HEK293 (cell line): ENCODE measurements around the gene CCDC120.

ENCODE experiments used
- GFI1B ChIP-seq: fragments of 450-650 bp; formaldehyde crosslinking; IDR thresholded peaks from 2 replicates; pipeline ENCODE4 v1.5.1; 2016; ENCODE audit warnings: missing biosample characterization, missing genetic modification characterization
- HOXC10 ChIP-seq: sonication (generic); formaldehyde crosslinking; IDR thresholded peaks from 2 replicates; pipeline ENCODE4 v1.8.1; 2023; ENCODE audit warnings: mild to moderate bottlenecking, missing genetic modification reagents
- KLF16 ChIP-seq: fragments of 450-650 bp; formaldehyde crosslinking; IDR thresholded peaks from 2 replicates; pipeline ENCODE4 v1.5.1; 2017; ENCODE audit warnings: missing biosample characterization, missing genetic modification characterization
- KLF9 ChIP-seq: fragments of 450-650 bp; formaldehyde crosslinking; IDR thresholded peaks from 2 replicates; pipeline ENCODE4 v1.5.1; 2016; ENCODE audit warnings: missing biosample characterization, missing genetic modification characterization, low read depth
- OVOL3 ChIP-seq: fragments of 450-650 bp; formaldehyde crosslinking; IDR thresholded peaks from 2 replicates; pipeline ENCODE4 v1.5.1; 2016; ENCODE audit warnings: missing biosample characterization, missing genetic modification characterization
- PATZ1 ChIP-seq: fragments of 450-650 bp; formaldehyde crosslinking; IDR thresholded peaks from 2 replicates; pipeline ENCODE4 v1.5.1; 2016; ENCODE audit warnings: missing biosample characterization, missing genetic modification characterization
- PRDM2 ChIP-seq: fragments of 450-650 bp; formaldehyde crosslinking; IDR thresholded peaks from 2 replicates; pipeline ENCODE4 v1.5.1; 2016; ENCODE audit warnings: missing biosample characterization, missing genetic modification characterization, borderline replicate concordance
- WT1 ChIP-seq: fragments of 450-650 bp; formaldehyde crosslinking; IDR thresholded peaks from 2 replicates; pipeline ENCODE4 v1.5.1; 2016; ENCODE audit warnings: missing biosample characterization, missing genetic modification characterization
- YY2 ChIP-seq: fragments of 450-650 bp; formaldehyde crosslinking; IDR thresholded peaks from 2 replicates; pipeline ENCODE4 v1.5.1; 2016; ENCODE audit warnings: missing biosample characterization, missing genetic modification characterization
- ZBTB10 ChIP-seq: fragments of 450-650 bp; formaldehyde crosslinking; IDR thresholded peaks from 2 replicates; pipeline ENCODE4 v1.5.1; 2016; ENCODE audit warnings: missing biosample characterization, missing genetic modification characterization
- ZBTB21 ChIP-seq: fragments of 450-650 bp; formaldehyde crosslinking; IDR thresholded peaks from 2 replicates; pipeline ENCODE4 v1.5.1; 2017; ENCODE audit warnings: missing biosample characterization, missing genetic modification characterization
- ZFP3 ChIP-seq: fragments of 450-650 bp; formaldehyde crosslinking; IDR thresholded peaks from 2 replicates; pipeline ENCODE4 v1.5.1; 2016; ENCODE audit warnings: low read depth, missing biosample characterization, missing genetic modification characterization
- ZNF114 ChIP-seq: fragments of 450-650 bp; formaldehyde crosslinking; IDR thresholded peaks from 2 replicates; pipeline ENCODE4 v1.5.0; 2017; ENCODE audit warnings: missing biosample characterization, missing genetic modification characterization
- ZNF280D ChIP-seq: fragments of 450-650 bp; formaldehyde crosslinking; IDR thresholded peaks from 2 replicates; pipeline ENCODE4 v1.5.1; 2016; ENCODE audit warnings: missing biosample characterization, missing genetic modification characterization
- ZNF362 ChIP-seq: fragments of 450-650 bp; formaldehyde crosslinking; IDR thresholded peaks from 2 replicates; pipeline ENCODE4 v1.5.1; 2016; ENCODE audit warnings: missing biosample characterization, missing genetic modification characterization
- ZNF398 ChIP-seq: fragments of 450-650 bp; formaldehyde crosslinking; IDR thresholded peaks from 2 replicates; pipeline ENCODE4 v1.5.1; 2017; ENCODE audit warnings: missing biosample characterization, missing genetic modification characterization
- ZNF501 ChIP-seq: fragments of 450-650 bp; formaldehyde crosslinking; IDR thresholded peaks from 2 replicates; pipeline ENCODE4 v1.5.1; 2016; ENCODE audit warnings: missing biosample characterization, missing genetic modification characterization
- ZNF571 ChIP-seq: fragments of 450-650 bp; formaldehyde crosslinking; IDR thresholded peaks from 2 replicates; pipeline ENCODE4 v1.5.0; 2017; ENCODE audit warnings: missing biosample characterization, missing genetic modification characterization
- ZNF624 ChIP-seq: fragments of 450-650 bp; formaldehyde crosslinking; IDR thresholded peaks from 2 replicates; pipeline ENCODE4 v1.5.1; 2017; ENCODE audit warnings: missing biosample characterization, missing genetic modification characterization
- ZNF837 ChIP-seq: fragments of 450-650 bp; formaldehyde crosslinking; IDR thresholded peaks from 2 replicates; pipeline ENCODE4 v1.5.1; 2016; ENCODE audit warnings: missing biosample characterization, missing genetic modification characterization
- ZXDB ChIP-seq: fragments of 450-650 bp; formaldehyde crosslinking; IDR thresholded peaks from 2 replicates; pipeline ENCODE4 v1.5.1; 2016; ENCODE audit warnings: missing biosample characterization, missing genetic modification characterization

The CCDC120 gene

GRCh38 chrX:49079489-49080428 lies 21.0 kb downstream of the CCDC120 start, which contains the start of gene WDR45 (continued):
- TF ChIP-seq ZBTB10 (tag by site-specific recombination): peak; percentile 84
- no peak for TF ChIP-seq HOXC10 (CRISPR knock-in tag)
- no peak for TF ChIP-seq ZNF280D
- TF ChIP-seq PRDM2: no peak
- peak; percentile 94 for TF ChIP-seq ZNF398 (tag by site-specific recombination)
- peak; percentile 72 for TF ChIP-seq KLF9 (tag by site-specific recombination)
- TF ChIP-seq ZNF571 (tag by site-specific recombination): no peak
- TF ChIP-seq PATZ1 (tag by site-specific recombination): peak; percentile 76
- TF ChIP-seq YY2 (tag by site-specific recombination): no peak
- no peak for TF ChIP-seq ZNF837
- 0 out of 2 replicates have a peak, but pooled peaks have one; percentile 57 for TF ChIP-seq OVOL3
- TF ChIP-seq ZNF362 (tag by site-specific recombination): no peak
- 0 out of 2 replicates have a peak, but pooled peaks have one; percentile 48 for TF ChIP-seq ZNF624 (tag by site-specific recombination)
- no peak for TF ChIP-seq ZFP3 (tag by site-specific recombination)
- TF ChIP-seq GFI1B (tag by site-specific recombination): no peak
- peak; percentile 24; the same call in 1 of the 2 replicates for TF ChIP-seq ZBTB21 (tag by site-specific recombination)
- TF ChIP-seq ZNF501 (tag by site-specific recombination): peak; percentile 66; the same call in 1 of the 2 replicates
- TF ChIP-seq WT1 (tag by site-specific recombination): peak; percentile 52; the same call in 1 of the 2 replicates
- peak; percentile 75 for TF ChIP-seq KLF16 (tag by site-specific recombination)
- TF ChIP-seq ZXDB (tag by site-specific recombination): peak; percentile 68
- no peak for TF ChIP-seq ZNF114 (tag by site-specific recombination)
